Muscle layer of duodenum (tissue), 2 donors: ENCODE data around the gene FAAH.

Source experiments
- H3K27ac ChIP-seq: one replicate; pipeline ENCODE4 v1.7.0; 2013; ENCODE audit warnings: mild to moderate bottlenecking, low read length
- H3K27me3 ChIP-seq: one replicate; pipeline ENCODE4 v1.7.0; 2013; ENCODE audit warnings: low read depth, mild to moderate bottlenecking, control low read depth, low read length
- H3K36me3 ChIP-seq, 2 donors: one replicate each; pipeline ENCODE4 v1.7.0; 2013; ENCODE audit warnings: low read length in 2 of 2, control low read depth in 1 of 2, mild to moderate bottlenecking in 1 of 2; ENCODE audit not compliant: insufficient read depth in 2 of 2, control insufficient read depth in 1 of 2
- H3K4me1 ChIP-seq, 2 donors: one replicate each; pipeline ENCODE4 v1.7.0; 2013; ENCODE audit warnings: low read length in 2 of 2, mild to moderate bottlenecking in 2 of 2, control low read depth in 1 of 2, moderate library complexity in 1 of 2; ENCODE audit not compliant: insufficient read depth in 2 of 2, control insufficient read depth in 1 of 2
- H3K4me3 ChIP-seq, 2 donors: one replicate each; pipeline ENCODE4 v1.7.0; 2013; ENCODE audit warnings: low read length in 2 of 2, low read depth in 1 of 2, mild to moderate bottlenecking in 1 of 2
- H3K9me3 ChIP-seq, 2 donors: one replicate each; pipeline ENCODE4 v1.7.0; 2013; ENCODE audit warnings: low read length in 2 of 2, control low read depth in 1 of 2, mild to moderate bottlenecking in 1 of 2; ENCODE audit not compliant: control insufficient read depth in 1 of 2
- donor health status: healthy.

FAAH gene

DNA sequence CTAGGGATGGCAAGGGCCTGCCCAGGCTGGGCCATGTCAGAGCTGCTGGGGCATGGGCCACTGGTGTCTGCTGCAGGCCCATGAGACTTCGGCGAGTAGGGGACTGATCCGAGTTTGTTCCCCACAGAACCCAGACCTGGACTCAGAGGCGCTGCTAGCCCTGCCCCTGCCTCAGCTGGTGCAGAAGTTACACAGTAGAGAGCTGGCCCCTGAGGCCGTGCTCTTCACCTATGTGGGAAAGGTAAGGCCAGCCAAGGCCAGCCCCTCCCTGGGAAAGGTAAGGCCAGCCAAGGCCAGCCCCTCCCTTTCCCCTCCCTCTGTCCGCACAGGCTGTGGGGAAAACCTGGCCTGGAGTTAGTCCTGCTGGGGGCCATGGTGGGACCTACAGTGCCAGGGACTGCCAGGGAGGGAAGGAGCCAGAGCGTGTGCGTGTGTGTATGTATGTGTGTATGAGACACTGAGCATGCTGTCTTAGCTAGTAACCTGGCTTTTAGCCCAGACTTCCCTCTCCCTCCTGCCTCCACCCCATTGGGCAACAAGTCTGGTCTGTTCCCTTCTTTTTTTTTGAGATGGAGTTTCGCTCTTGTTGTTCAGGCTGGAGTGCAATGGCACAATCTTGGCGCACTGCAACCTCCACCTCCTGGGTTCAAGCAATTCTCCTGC, 8.0 kb downstream of the FAAH start:
- Histone ChIP-seq H3K4me1 (peaks cover 0 to 22% of the 10 kb centered on the region in 2 donors), H3K27me3 (no peaks in the 10 kb centered on the region), H3K27ac (no peak overlapping the region), H3K9me3 (no peaks in the 10 kb centered on the region), H3K36me3 (no peaks in the 10 kb centered on the region), H3K4me3 (no peak overlapping the region)

DNA sequence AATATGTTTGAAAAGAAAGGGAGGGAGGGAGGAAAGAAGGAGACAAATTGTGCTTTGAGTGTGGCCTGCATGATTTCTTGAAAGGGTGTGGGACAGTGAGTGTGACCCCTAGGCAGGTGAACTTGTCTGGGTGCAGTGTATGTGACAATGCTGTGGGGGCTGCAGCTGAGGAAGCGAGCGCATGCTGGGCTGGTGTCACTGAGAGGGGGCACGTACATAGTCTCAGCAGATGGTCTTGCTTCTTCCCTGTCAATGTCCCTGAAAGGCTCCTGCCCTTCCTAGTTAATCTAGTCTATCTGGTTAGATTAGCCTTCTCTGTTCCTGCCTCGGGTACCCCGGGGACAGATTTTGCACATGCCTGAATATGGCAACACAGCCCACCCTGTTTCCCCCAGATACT, 9.8 kb downstream of the FAAH start:
- Histone ChIP-seq H3K4me1 (peaks cover 0 to 22% of the 10 kb centered on the region in 2 donors), H3K27ac (no peak overlapping the region), H3K27me3 (no peaks in the 10 kb centered on the region)

DNA sequence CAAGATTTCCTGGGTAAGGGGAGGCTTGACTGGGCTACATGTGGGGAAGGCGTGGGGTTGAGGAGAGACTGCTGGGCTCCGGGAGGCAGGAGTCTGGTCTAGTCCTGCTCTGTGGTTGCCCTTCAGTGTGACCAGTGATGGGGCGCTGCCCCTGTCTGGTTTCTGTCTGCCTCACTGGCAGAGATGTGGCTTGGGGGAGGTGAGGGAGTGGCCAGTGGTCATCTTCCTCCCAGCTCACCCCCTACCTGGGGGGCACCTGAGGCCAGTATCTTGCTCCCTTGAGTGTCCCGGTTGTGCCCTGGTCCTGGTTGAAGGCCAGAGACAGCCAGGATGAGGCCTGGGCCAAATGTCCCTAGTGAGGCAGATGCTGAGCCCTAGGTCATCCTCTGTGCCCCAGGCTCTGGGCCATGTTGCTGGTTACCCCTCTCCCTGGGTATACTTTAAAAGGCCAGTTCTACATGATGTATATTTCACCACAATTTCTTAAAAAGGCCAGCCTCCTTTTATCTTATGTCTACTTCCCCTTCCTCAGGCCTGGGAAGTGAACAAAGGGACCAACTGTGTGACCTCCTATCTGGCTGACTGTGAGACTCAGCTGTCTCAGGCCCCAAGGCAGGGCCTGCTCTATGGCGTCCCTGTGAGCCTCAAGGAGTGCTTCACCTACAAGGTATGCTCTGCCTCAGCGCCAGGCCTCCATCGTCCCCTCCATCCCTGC, 10.5 kb downstream of the FAAH start:
- H3K4me1 ChIP-seq, result peaks cover 0 to 22% of the 10 kb centered on the region in 2 donors

More for the DNA sequence above, 9.8 kb downstream of the FAAH start:
- H3K9me3 ChIP-seq, result no peaks in the 10 kb centered on the region
- no peak overlapping the region for H3K4me3 ChIP-seq
- H3K36me3 ChIP-seq, result no peaks in the 10 kb centered on the region

DNA sequence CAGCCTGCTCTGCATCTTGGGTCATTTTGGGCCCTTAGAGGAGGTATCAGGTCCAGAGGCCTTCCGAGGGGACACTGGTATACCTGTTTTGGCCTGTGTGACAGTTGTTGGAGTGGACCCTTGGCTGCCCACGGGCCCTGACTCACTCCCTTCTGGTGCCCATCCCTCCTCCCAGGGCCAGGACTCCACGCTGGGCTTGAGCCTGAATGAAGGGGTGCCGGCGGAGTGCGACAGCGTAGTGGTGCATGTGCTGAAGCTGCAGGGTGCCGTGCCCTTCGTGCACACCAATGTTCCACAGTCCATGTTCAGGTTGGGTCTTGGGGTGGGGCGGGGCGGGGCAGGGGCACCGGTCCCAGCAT, 11.1 kb downstream of the FAAH start:
- H3K9me3 ChIP-seq, result no peaks in the 10 kb centered on the region
- H3K36me3 ChIP-seq, result no peaks in the 10 kb centered on the region
- H3K4me3 ChIP-seq, result no peak overlapping the region
- peaks cover 0 to 22% of the 10 kb centered on the region in 2 donors for H3K4me1 ChIP-seq
- no peaks in the 10 kb centered on the region for H3K27me3 ChIP-seq
- no peak overlapping the region for H3K27ac ChIP-seq

More for the DNA sequence above, 10.5 kb downstream of the FAAH start:
- no peaks in the 10 kb centered on the region for H3K36me3 ChIP-seq
- H3K27me3 ChIP-seq, result no peaks in the 10 kb centered on the region
- no peak overlapping the region for H3K27ac ChIP-seq
- H3K4me3 ChIP-seq, result no peak overlapping the region
- H3K9me3 ChIP-seq, result no peaks in the 10 kb centered on the region

DNA sequence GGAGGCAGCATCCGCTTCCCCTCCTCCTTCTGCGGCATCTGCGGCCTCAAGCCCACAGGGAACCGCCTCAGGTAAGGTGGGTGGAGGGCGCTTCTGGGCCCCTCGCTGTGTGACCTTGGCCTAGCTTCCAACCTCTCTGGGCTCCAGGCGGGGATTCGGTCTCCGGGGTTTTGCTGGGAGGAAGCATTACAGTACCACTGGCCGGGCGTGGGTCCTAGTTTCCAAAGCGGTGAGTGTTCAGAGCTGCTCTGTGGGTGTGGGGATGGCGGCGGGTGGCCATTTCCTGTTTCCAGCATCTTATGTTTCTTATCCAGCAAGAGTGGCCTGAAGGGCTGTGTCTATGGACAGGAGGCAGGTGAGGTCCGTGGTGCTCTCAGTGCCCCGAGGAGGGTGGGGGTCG, 11.6 kb downstream of the FAAH start:
- Histone ChIP-seq H3K27ac (no peak overlapping the region), H3K36me3 (no peaks in the 10 kb centered on the region), H3K9me3 (no peaks in the 10 kb centered on the region), H3K27me3 (no peaks in the 10 kb centered on the region), H3K4me1 (peaks cover 0 to 22% of the 10 kb centered on the region in 2 donors), H3K4me3 (no peak overlapping the region)

- H3K4me1 ChIP-seq, result peaks cover 0 to 17% of the 10 kb centered on the region in 2 donors
- peak overlapping the region in 1 of 2 donors; percentile 5 for H3K4me3 ChIP-seq
- H3K27ac ChIP-seq, result no peak overlapping the region
- H3K27me3 ChIP-seq, result no peaks in the 10 kb centered on the region
- no peaks in the 10 kb centered on the region for H3K36me3 ChIP-seq
- no peaks in the 10 kb centered on the region for H3K9me3 ChIP-seq
Observed at GRCh38 chr1:46406881-46407608, 12.9 kb downstream of the FAAH start.

DNA sequence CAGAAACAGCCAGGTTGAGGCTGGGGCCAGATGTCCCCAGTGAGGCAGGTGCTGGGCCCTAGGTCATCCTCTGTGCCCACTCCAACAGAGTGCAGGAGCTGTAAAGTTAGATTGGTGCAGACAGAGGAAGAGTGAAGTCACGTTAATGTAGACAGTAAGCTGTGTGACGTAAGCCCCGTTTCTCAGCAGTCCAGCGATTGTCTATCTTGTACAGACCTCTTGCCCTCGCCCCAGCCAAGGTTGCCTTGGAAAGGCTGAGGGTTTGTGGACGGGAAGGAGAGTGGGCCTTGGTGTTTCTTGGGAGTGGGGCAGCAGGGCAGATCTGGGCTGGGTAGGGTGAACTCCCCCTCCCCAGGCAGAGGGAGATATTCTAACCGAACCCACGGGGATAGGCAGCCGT, 13.5 kb downstream of the FAAH start:
- no peaks in the 10 kb centered on the region for H3K27me3 ChIP-seq
- H3K9me3 ChIP-seq, result no peaks in the 10 kb centered on the region
- no peak overlapping the region for H3K27ac ChIP-seq
- H3K4me3 ChIP-seq, result no peak overlapping the region
- peaks cover 0 to 13% of the 10 kb centered on the region in 2 donors for H3K4me1 ChIP-seq
- no peaks in the 10 kb centered on the region for H3K36me3 ChIP-seq

- H3K9me3 ChIP-seq, result no peaks in the 10 kb centered on the region
- H3K4me3 ChIP-seq, result no peak overlapping the region
- H3K4me1 ChIP-seq, result peaks cover 0 to 13% of the 10 kb centered on the region in 2 donors
- H3K27me3 ChIP-seq, result no peaks in the 10 kb centered on the region
- H3K36me3 ChIP-seq, result no peaks in the 10 kb centered on the region
- no peak overlapping the region for H3K27ac ChIP-seq
Observed at GRCh38 chr1:46408356-46409062, 14.4 kb downstream of the FAAH start.

DNA sequence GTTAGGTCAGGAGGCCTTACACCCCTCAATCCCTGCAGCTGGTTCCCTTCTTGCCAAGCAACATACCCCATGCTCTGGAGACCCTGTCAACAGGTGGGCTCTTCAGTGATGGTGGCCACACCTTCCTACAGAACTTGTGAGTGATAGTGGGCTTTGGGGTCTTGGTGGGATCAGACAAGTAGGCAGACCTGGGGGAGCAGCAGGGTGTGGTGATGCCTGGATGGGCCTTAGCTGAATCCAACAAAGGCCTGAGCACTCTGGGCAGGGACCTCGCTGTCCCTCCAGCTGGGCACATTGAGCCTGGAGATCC, 14.9 kb downstream of the FAAH start:
- Histone ChIP-seq H3K4me3 (no peak overlapping the region), H3K27me3 (no peaks in the 10 kb centered on the region), H3K36me3 (no peaks in the 10 kb centered on the region), H3K9me3 (no peaks in the 10 kb centered on the region), H3K4me1 (peaks cover 0 to 13% of the 10 kb centered on the region in 2 donors), H3K27ac (no peak overlapping the region)

DNA sequence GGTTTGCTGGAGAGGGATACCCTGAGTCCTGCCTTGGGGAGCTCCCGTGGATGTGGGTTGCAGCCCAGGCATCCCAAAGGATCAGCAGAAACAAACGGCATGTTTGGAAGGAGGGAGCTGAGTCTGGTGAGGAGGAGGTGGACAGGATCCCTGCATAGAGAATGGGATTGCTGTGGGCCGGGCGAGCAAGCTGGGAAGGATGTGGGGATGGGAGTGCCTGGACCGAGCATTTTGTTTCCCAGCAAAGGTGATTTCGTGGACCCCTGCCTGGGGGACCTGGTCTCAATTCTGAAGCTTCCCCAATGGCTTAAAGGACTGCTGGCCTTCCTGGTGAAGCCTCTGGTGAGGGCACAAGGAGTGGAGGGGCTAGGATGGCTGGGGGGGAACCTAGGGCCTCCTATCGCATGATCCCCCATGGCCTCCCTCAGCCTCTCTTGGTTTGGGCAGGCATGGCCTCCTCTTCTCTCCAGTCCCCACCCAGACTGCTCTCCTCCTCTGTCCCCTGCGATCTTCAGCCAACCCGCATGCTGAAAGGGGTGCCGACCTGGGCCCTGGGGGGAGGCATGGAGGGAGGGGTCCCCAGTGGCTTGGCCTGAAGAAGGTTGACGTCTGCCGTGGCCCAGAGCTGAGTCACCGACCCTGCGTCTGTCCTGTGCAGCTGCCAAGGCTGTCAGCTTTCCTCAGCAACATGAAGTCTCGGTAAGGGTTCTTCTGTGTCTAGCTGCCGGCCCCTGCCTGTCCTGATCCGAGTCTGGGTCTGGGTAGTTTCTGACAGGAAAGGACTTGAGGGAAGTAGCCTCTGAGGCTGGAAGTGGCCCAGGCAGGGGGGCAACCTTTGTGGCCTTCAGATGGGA, 16.3 kb downstream of the FAAH start:
- Histone ChIP-seq H3K36me3 (peaks cover 0 to 5% of the 10 kb centered on the region in 2 donors), H3K4me1 (peaks cover 0 to 13% of the 10 kb centered on the region in 2 donors), H3K4me3 (no peak overlapping the region), H3K9me3 (no peaks in the 10 kb centered on the region), H3K27ac (no peak overlapping the region), H3K27me3 (no peaks in the 10 kb centered on the region)
